Neural cell (in vitro differentiated cells): ENCODE data around the gene HSP90AA1. TPM values are rescaled to one million over a fixed set of nuclear protein-coding genes. Genes with fewer than 3 reads are reported as not detected.

Source experiments
- H2AFZ ChIP-seq: fragments of 200-600, 300-800 bp; sonication (generic), shearing (Covaris generic); 2 replicates; pipeline ENCODE4 v1.6.0; 2014; ENCODE audit warnings: low read depth, mild to moderate bottlenecking, antibody characterized with exemption, low read length, moderate library complexity
- H3F3A ChIP-seq: fragments of 200-600 bp; shearing (Covaris generic); 2 replicates; pipeline ENCODE4 v1.6.1; 2016; ENCODE audit warnings: mild to moderate bottlenecking, moderate library complexity, mixed read lengths, antibody characterized with exemption, low read length; ENCODE audit not compliant: insufficient read depth, poor library complexity, severe bottlenecking
- H3K27ac ChIP-seq: fragments of 200-600, 300-800 bp; sonication (generic), shearing (Covaris generic); 2 replicates; pipeline ENCODE4 v1.5.1; 2014; ENCODE audit warnings: mild to moderate bottlenecking, low read length, moderate library complexity
- H3K27me3 ChIP-seq: fragments of 300-800, 200-600 bp; sonication (generic), shearing (Covaris generic); 2 replicates; pipeline ENCODE4 v1.6.0; 2014; ENCODE audit warnings: mild to moderate bottlenecking, low read depth, low read length, moderate library complexity; ENCODE audit not compliant: insufficient read depth
- H3K36me3 ChIP-seq: fragments of 300-800, 200-600 bp; sonication (generic), shearing (Covaris generic); 2 replicates; pipeline ENCODE4 v1.5.1; 2014; ENCODE audit warnings: mild to moderate bottlenecking, antibody characterized with exemption, low read length, moderate library complexity; ENCODE audit not compliant: insufficient read depth
- H3K4me2 ChIP-seq: fragments of 300-800, 200-600 bp; sonication (generic), shearing (Covaris generic); 2 replicates; pipeline ENCODE4 v1.6.0; 2014; ENCODE audit warnings: mild to moderate bottlenecking, low read length
- H3K4me3 ChIP-seq: fragments of 300-800, 200-600 bp; sonication (generic), shearing (Covaris generic); 2 replicates; pipeline ENCODE4 v1.5.1; 2014; ENCODE audit warnings: mild to moderate bottlenecking, low read length, moderate library complexity
- H3K79me2 ChIP-seq: fragments of 200-600 bp; shearing (Covaris generic); replicated peaks from 2 replicates; pipeline ENCODE4 v1.6.0; 2014; ENCODE audit warnings: mild to moderate bottlenecking, low read length, moderate library complexity; ENCODE audit not compliant: insufficient read depth
- H3K9ac ChIP-seq: fragments of 300-800, 200-600 bp; sonication (generic), shearing (Covaris generic); 2 replicates; pipeline ENCODE4 v1.6.1; 2016; ENCODE audit warnings: mild to moderate bottlenecking, low read length, mixed read lengths
- H3K9me2 ChIP-seq: fragments of 200-600 bp; shearing (Covaris generic); 2 replicates; pipeline ENCODE4 v1.6.1; 2016; ENCODE audit warnings: mild to moderate bottlenecking, low read length, mixed read lengths; ENCODE audit not compliant: insufficient read depth
- H3K9me3 ChIP-seq: fragments of 200-600, 300-800 bp; sonication (generic), shearing (Covaris generic); 2 replicates; pipeline ENCODE4 v1.6.1; 2016; ENCODE audit warnings: mild to moderate bottlenecking, mixed run types, low read length, moderate library complexity, mixed read lengths
- H4K20me1 ChIP-seq: fragments of 200-600 bp; shearing (Covaris generic); 2 replicates; pipeline ENCODE4 v1.6.1; 2016; ENCODE audit warnings: mild to moderate bottlenecking, mixed run types; ENCODE audit not compliant: insufficient read depth
- EP300 ChIP-seq: fragments of 450-650 bp; conservative IDR thresholded peaks from 2 replicates; pipeline ENCODE4 v1.6.1; 2014; ENCODE audit warnings: antibody characterized with exemption, mild to moderate bottlenecking, moderate library complexity; ENCODE audit not compliant: poor library complexity, severe bottlenecking
- EZH2 ChIP-seq: fragments of 200-600, 300-800 bp; shearing (Covaris generic), sonication (generic); IDR thresholded peaks from 2 replicates; pipeline ENCODE4 v1.6.1; 2014; ENCODE audit warnings: antibody characterized with exemption, low read length, borderline replicate concordance, mild to moderate bottlenecking; ENCODE audit not compliant: insufficient read depth, poor library complexity, severe bottlenecking
- MXI1 ChIP-seq: fragments of 450-650 bp; conservative IDR thresholded peaks from 2 replicates; pipeline ENCODE4 v1.6.1; 2014; ENCODE audit warnings: antibody characterized with exemption, mild to moderate bottlenecking; ENCODE audit not compliant: poor library complexity, severe bottlenecking
- POLR2AphosphoS5 ChIP-seq: IDR thresholded peaks from 2 replicates; pipeline ENCODE4 v1.6.1; 2012
- RAD21 ChIP-seq: fragments of 450-650 bp; conservative IDR thresholded peaks from 2 replicates; pipeline ENCODE4 v1.6.1; 2014; ENCODE audit warnings: antibody characterized with exemption, mild to moderate bottlenecking, moderate library complexity
- SMC3 ChIP-seq: fragments of 450-650 bp; conservative IDR thresholded peaks from 2 replicates; pipeline ENCODE4 v1.6.1; 2014; ENCODE audit warnings: antibody characterized with exemption, mild to moderate bottlenecking, moderate library complexity; ENCODE audit not compliant: poor library complexity
- TAF1 ChIP-seq: IDR thresholded peaks from 2 replicates; pipeline ENCODE4 v1.6.1; 2012; ENCODE audit warnings: low read depth
- polyA plus RNA-seq: library from polyadenylated mRNA; depleted of rRNA; stranded (reverse); fragments of >200 nt; gene quantifications from 2 replicates; pipeline ENCODE4 v1.2.3, GENCODE V29; 2014
- TF ChIP-seq, protein P1 (sequence below): fragments of 450-650 bp; IDR thresholded peaks from 2 replicates; pipeline ENCODE4 v1.5.1; 2014; ENCODE audit warnings: antibody characterized with exemption, mild to moderate bottlenecking, moderate library complexity; ENCODE audit not compliant: poor library complexity, severe bottlenecking
- TF ChIP-seq, protein P2 (sequence below): IDR thresholded peaks from 2 replicates; pipeline ENCODE4 v1.6.1; 2012; ENCODE audit warnings: borderline replicate concordance

HSP90AA1 gene
- polyA plus RNA-seq, 1 donor from 2014 or later = 206 TPM

DNA sequence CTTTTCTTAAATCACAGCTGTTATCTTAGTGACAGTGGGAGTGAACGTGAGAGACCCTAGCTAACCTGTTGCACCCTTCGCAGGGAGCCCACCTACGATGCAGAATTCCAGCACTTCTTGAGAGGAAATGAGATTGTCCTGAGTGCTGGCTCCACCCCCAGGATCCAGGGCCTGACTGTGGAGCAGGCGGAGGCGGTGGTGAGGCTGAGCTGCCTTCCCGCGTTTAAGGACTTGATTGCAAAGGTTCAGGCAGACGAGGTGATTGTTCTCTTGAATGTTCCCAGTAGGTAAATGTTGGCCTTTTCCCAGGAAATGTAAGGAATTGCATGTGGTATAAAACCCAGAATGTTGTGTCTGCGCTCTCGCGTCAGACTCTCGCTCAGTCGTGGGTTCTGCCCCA lies 46.7 kb downstream of the HSP90AA1 start:
- no peak overlapping the region for H3K9ac ChIP-seq
- no peaks in the 10 kb centered on the region for H3K27me3 ChIP-seq
- no peaks in the 10 kb centered on the region for H4K20me1 ChIP-seq
- H3K9me2 ChIP-seq = no peaks in the 10 kb centered on the region
- no peaks in the 10 kb centered on the region for H3K79me2 ChIP-seq
- H3K36me3 ChIP-seq = peaks cover 23% of the 10 kb centered on the region
- no peak overlapping the region for H3K4me3 ChIP-seq
- no peak overlapping the region for H2AFZ ChIP-seq
- no peak for TF ChIP-seq RAD21
- TF ChIP-seq, protein P1, sequence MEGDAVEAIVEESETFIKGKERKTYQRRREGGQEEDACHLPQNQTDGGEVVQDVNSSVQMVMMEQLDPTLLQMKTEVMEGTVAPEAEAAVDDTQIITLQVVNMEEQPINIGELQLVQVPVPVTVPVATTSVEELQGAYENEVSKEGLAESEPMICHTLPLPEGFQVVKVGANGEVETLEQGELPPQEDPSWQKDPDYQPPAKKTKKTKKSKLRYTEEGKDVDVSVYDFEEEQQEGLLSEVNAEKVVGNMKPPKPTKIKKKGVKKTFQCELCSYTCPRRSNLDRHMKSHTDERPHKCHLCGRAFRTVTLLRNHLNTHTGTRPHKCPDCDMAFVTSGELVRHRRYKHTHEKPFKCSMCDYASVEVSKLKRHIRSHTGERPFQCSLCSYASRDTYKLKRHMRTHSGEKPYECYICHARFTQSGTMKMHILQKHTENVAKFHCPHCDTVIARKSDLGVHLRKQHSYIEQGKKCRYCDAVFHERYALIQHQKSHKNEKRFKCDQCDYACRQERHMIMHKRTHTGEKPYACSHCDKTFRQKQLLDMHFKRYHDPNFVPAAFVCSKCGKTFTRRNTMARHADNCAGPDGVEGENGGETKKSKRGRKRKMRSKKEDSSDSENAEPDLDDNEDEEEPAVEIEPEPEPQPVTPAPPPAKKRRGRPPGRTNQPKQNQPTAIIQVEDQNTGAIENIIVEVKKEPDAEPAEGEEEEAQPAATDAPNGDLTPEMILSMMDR = no peak
- TF ChIP-seq EZH2 = no peak
- no peak for TF ChIP-seq TAF1
- TF ChIP-seq, protein P2, sequence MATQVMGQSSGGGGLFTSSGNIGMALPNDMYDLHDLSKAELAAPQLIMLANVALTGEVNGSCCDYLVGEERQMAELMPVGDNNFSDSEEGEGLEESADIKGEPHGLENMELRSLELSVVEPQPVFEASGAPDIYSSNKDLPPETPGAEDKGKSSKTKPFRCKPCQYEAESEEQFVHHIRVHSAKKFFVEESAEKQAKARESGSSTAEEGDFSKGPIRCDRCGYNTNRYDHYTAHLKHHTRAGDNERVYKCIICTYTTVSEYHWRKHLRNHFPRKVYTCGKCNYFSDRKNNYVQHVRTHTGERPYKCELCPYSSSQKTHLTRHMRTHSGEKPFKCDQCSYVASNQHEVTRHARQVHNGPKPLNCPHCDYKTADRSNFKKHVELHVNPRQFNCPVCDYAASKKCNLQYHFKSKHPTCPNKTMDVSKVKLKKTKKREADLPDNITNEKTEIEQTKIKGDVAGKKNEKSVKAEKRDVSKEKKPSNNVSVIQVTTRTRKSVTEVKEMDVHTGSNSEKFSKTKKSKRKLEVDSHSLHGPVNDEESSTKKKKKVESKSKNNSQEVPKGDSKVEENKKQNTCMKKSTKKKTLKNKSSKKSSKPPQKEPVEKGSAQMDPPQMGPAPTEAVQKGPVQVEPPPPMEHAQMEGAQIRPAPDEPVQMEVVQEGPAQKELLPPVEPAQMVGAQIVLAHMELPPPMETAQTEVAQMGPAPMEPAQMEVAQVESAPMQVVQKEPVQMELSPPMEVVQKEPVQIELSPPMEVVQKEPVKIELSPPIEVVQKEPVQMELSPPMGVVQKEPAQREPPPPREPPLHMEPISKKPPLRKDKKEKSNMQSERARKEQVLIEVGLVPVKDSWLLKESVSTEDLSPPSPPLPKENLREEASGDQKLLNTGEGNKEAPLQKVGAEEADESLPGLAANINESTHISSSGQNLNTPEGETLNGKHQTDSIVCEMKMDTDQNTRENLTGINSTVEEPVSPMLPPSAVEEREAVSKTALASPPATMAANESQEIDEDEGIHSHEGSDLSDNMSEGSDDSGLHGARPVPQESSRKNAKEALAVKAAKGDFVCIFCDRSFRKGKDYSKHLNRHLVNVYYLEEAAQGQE = no peak
- no peak for TF ChIP-seq POLR2AphosphoS5
- no peak for TF ChIP-seq EP300
- TF ChIP-seq SMC3 = no peak
- TF ChIP-seq MXI1 = no peak
- no peaks in the 10 kb centered on the region for H3F3A ChIP-seq
- no peak overlapping the region for H3K27ac ChIP-seq
- H3K9me3 ChIP-seq = no peaks in the 10 kb centered on the region
- no peak overlapping the region for H3K4me2 ChIP-seq

DNA sequence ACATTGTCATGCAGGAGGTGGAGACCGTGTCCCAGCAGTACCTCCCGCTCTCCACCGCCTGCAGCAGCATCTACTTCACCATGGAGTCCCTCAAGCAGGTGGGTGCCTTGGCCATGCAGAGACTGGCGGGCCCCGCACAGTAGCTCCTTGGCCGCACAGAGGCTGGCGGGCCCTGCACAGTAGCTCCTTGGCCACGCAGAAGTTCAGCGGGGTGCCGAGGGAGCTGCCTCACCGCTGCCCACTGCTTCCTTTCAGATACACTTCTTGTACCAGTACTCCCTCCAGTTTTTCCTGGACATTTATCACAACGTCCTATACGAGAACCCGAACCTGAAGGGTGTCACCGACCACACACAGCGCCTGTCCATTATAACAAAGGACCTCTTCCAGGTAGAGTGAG lies 47.7 kb downstream of the HSP90AA1 start:
- H3K79me2 ChIP-seq = no peaks in the 10 kb centered on the region
- no peaks in the 10 kb centered on the region for H3F3A ChIP-seq
- no peak overlapping the region for H2AFZ ChIP-seq
- no peaks in the 10 kb centered on the region for H3K9me3 ChIP-seq
- H3K4me3 ChIP-seq = no peak overlapping the region
- no peaks in the 10 kb centered on the region for H4K20me1 ChIP-seq
- H3K9ac ChIP-seq = no peak overlapping the region
- H3K9me2 ChIP-seq = no peaks in the 10 kb centered on the region
- TF ChIP-seq, protein P1 = no peak
- TF ChIP-seq MXI1 = no peak
- no peak for TF ChIP-seq TAF1
- H3K36me3 ChIP-seq = peaks cover 23% of the 10 kb centered on the region
- H3K27ac ChIP-seq = no peak overlapping the region
- no peak overlapping the region for H3K4me2 ChIP-seq
- H3K27me3 ChIP-seq = no peaks in the 10 kb centered on the region
